Testis (tissue), 2 donors: ENCODE measurements around the gene VAV2.

Source experiments
- CTCF ChIP-seq, 3 experiments: fragments of 450-650 bp in 2 of 3; fragments of 200-600 bp in 1 of 3; sonication (generic) in 1 of 3; IDR thresholded peaks; one replicate each; pipeline ENCODE4 v1.5.1; 2016 to 2019; ENCODE audit warnings: antibody characterized with exemption in 3 of 3, mild to moderate bottlenecking in 2 of 3, moderate library complexity in 1 of 3
- POLR2A ChIP-seq: fragments of 450-650 bp; IDR thresholded peaks from one replicate; pipeline ENCODE4 v1.6.1; 2017; ENCODE audit warnings: antibody characterized with exemption, mild to moderate bottlenecking, moderate library complexity

- TF ChIP-seq CTCF (IDR thresholded peaks at IDR 0.05) (no peak), POLR2A (no peak)
Observed at GRCh38 chr9:133845440-133845839, 146.7 kb downstream of the VAV2 start.
